ENCODE results near the gene SPEF2. TPM values are rescaled to one million over a fixed set of nuclear protein-coding genes. Genes with fewer than 3 reads are reported as not detected.

The SPEF2 gene, protein sequence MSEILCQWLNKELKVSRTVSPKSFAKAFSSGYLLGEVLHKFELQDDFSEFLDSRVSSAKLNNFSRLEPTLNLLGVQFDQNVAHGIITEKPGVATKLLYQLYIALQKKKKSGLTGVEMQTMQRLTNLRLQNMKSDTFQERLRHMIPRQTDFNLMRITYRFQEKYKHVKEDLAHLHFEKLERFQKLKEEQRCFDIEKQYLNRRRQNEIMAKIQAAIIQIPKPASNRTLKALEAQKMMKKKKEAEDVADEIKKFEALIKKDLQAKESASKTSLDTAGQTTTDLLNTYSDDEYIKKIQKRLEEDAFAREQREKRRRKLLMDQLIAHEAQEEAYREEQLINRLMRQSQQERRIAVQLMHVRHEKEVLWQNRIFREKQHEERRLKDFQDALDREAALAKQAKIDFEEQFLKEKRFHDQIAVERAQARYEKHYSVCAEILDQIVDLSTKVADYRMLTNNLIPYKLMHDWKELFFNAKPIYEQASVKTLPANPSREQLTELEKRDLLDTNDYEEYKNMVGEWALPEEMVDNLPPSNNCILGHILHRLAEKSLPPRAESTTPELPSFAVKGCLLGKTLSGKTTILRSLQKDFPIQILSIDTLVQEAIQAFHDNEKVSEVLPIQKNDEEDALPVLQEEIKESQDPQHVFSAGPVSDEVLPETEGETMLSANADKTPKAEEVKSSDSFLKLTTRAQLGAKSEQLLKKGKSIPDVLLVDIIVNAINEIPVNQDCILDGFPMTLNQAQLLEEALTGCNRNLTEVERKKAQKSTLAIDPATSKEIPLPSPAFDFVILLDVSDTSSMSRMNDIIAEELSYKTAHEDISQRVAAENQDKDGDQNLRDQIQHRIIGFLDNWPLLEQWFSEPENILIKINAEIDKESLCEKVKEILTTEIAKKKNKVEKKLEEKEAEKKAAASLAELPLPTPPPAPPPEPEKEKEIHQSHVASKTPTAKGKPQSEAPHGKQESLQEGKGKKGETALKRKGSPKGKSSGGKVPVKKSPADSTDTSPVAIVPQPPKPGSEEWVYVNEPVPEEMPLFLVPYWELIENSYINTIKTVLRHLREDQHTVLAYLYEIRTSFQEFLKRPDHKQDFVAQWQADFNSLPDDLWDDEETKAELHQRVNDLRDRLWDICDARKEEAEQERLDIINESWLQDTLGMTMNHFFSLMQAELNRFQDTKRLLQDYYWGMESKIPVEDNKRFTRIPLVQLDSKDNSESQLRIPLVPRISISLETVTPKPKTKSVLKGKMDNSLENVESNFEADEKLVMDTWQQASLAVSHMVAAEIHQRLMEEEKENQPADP (N-terminal part only)
- total RNA-seq (2022) (2.1 and 4.0 TPM in 2 replicates), Bru-seq, nascent RNA (percentile 30 among the genes with signal in this experiment), BruChase-seq, experiment 1, labeled RNA remaining after a 2-hour chase (percentile 25 among the genes with signal in this experiment), BruChase-seq, experiment 2, labeled RNA remaining after a 6-hour chase (percentile 20 among the genes with signal in this experiment)
- long read RNA-seq, partial matches to known transcripts, result 0 of 2 reads
- long read RNA-seq, other reads (novel, unspliced or antisense), result 1 of 2 reads

DNA sequence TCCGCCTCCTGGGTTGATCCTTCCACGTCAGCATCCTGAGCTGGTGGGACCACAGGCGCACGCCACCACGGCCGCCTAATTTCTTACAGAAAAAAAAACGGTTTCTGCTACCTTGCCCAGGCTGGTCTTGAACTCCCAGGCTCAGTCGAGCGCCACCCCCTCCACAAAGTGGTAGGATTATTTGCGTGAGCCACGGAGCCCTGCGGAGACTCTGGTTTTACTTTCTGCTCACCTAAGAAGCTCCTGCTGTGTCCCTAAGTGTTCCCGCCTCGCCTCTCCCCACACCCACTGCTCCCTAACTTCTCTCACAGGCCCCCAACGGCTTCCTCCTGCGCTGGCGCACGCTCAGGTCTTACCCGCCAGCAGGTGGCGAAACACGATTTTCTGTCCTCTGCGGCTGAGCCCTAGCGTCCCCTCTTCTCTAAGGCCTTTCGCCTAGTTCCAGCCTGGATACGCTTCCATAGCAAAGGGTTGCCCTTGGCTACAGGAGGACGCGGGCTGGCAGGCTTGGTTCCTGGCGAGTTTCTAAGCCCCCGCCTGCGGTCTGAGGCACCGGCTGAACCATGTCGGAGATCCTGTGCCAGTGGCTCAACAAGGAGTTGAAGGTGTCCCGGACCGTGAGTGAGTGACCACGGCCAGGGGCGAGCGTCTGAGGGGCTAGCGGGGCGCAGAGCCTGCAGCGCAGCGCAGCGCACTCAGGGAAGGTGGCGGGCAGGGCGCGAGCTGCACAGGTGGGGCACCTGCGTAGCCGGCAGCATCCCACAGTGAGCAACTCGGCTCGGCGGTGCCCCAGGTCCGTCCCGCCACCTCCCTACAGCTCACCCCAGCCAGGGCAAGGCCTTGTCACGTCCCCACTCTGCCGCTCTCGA, at the start of gene SPEF2:
Gene SPEF2, plus strand, starts transcription at position 429 of the 869 bp plus-strand sequence. Its CDS starts 135 bp downstream, at position 564.
- no peaks in the 10 kb centered on the region for H3K4me1 Mint-ChIP-seq (ENCODE audit: low read depth, unreplicated experiment)
- ChIA-PET CTCF (no interaction called here), POLR2A (no interaction called here)
- peak within 1 kb of the TSS; percentile 74 for H3K27ac Mint-ChIP-seq (ENCODE audit: unreplicated experiment)
- no peaks in the 10 kb centered on the region for H3K36me3 Mint-ChIP-seq (ENCODE audit: insufficient read depth, unreplicated experiment)
- no TSS peak for BruUV-seq (replicated peaks)
- intact Hi-C loops (cut with micrococcal nuclease; ENCODE audit: unreplicated experiment), result loop anchor here (1.0 kb wide), 1 partner anchor 309 kb away; no protein-coding TSS in a partner anchor
- peak within 1 kb of the TSS; percentile 66 for H3K4me3 ChIP-seq (ENCODE audit: low read depth, low read length)
- no peaks in the 10 kb centered on the region for H3K4me1 ChIP-seq
- no peaks in the 10 kb centered on the region; the same call in 1 of the 2 replicates for H3K9me3 ChIP-seq
- no peaks in the 10 kb centered on the region for H3K36me3 ChIP-seq (ENCODE audit: control insufficient read depth, insufficient read depth, low read length)
- peaks cover 3% of the 10 kb centered on the region for H3K27me3 Mint-ChIP-seq (ENCODE audit: insufficient read depth, unreplicated experiment)
- peak within 1 kb of the TSS; percentile 82 for H3K4me3 Mint-ChIP-seq (ENCODE audit: unreplicated experiment)
- peak; percentile 85 to 89 for DNase-seq
- H3K27me3 ChIP-seq (replicated peaks; ENCODE audit: control insufficient read depth, insufficient read depth, low read length), result no peaks in the 10 kb centered on the region
- TF ChIP-seq, protein P1, sequence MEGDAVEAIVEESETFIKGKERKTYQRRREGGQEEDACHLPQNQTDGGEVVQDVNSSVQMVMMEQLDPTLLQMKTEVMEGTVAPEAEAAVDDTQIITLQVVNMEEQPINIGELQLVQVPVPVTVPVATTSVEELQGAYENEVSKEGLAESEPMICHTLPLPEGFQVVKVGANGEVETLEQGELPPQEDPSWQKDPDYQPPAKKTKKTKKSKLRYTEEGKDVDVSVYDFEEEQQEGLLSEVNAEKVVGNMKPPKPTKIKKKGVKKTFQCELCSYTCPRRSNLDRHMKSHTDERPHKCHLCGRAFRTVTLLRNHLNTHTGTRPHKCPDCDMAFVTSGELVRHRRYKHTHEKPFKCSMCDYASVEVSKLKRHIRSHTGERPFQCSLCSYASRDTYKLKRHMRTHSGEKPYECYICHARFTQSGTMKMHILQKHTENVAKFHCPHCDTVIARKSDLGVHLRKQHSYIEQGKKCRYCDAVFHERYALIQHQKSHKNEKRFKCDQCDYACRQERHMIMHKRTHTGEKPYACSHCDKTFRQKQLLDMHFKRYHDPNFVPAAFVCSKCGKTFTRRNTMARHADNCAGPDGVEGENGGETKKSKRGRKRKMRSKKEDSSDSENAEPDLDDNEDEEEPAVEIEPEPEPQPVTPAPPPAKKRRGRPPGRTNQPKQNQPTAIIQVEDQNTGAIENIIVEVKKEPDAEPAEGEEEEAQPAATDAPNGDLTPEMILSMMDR (IDR thresholded peaks at IDR 0.05; ENCODE audit: insufficient read depth in 1 of 2, low read depth in 1 of 2, low read length in 1 of 2, severe bottlenecking in 1 of 2, unreplicated experiment in 1 of 2), result peak; percentile 86 to 91
- peaks cover 17% of the 10 kb centered on the region for H3K9me3 Mint-ChIP-seq (ENCODE audit: unreplicated experiment)

DNA sequence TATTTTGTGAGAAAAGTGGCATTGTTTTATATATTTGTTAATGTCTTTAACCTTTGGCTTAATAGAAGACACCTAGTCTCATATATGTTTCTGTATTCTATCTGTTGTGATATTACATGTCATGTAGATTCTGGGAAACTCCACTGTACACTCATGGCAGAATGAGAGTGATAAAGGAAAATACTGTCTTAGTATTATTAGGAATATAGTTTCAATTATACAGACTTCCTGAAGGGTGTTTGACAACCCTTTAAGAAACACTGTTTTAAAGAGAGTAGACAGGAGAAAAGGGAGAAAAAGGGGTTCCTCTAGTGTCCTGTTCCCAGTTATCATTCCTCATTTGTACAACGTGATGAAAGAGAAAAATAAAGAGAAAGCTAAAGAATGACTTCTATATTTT, 42.1 kb upstream of the SPEF2 start:
- Histone ChIP-seq H3K36me3 (ENCODE audit: control insufficient read depth, insufficient read depth, low read length) (no peaks in the 10 kb centered on the region), H3K27me3 (replicated peaks; ENCODE audit: control insufficient read depth, insufficient read depth, low read length) (no peaks in the 10 kb centered on the region), H3K4me3 (ENCODE audit: low read depth, low read length) (no peak overlapping the region), H3K4me1 (no peaks in the 10 kb centered on the region), H3K9me3 (no peaks in the 10 kb centered on the region)
- ChIA-PET CTCF (no interaction called here), POLR2A (no interaction called here)
- TF ChIP-seq, protein P1 (IDR thresholded peaks at IDR 0.05; ENCODE audit: insufficient read depth in 1 of 2, low read depth in 1 of 2, low read length in 1 of 2, severe bottlenecking in 1 of 2, unreplicated experiment in 1 of 2), result no peak
- Mint-ChIP-seq H3K27me3 (ENCODE audit: insufficient read depth, unreplicated experiment) (peaks cover 8% of the 10 kb centered on the region), H3K36me3 (ENCODE audit: insufficient read depth, unreplicated experiment) (no peaks in the 10 kb centered on the region), H3K4me1 (ENCODE audit: low read depth, unreplicated experiment) (no peaks in the 10 kb centered on the region), H3K27ac (ENCODE audit: unreplicated experiment) (no peak overlapping the region), H3K9me3 (ENCODE audit: unreplicated experiment) (no peaks in the 10 kb centered on the region), H3K4me3 (ENCODE audit: unreplicated experiment) (no peak overlapping the region)
- intact Hi-C loops (cut with micrococcal nuclease; ENCODE audit: unreplicated experiment), result no loop called here
- no peak for DNase-seq
- BruUV-seq (replicated peaks), result no TSS peak

Measured in Caco-2 (cell line).